Subcutaneous abdominal adipose tissue (tissue), 5 donors: ENCODE measurements around the gene TIGD3.

Experiments
- H3K27ac ChIP-seq: one replicate; pipeline ENCODE4 v1.7.0; 2013; ENCODE audit warnings: low read depth, mild to moderate bottlenecking, inconsistent platforms, low read length, moderate library complexity
- H3K27me3 ChIP-seq, 5 donors: one replicate each; pipeline ENCODE4 v1.7.0; 2013; ENCODE audit warnings: low read length in 5 of 5, inconsistent platforms in 1 of 5; ENCODE audit not compliant: control insufficient read depth in 5 of 5, insufficient read depth in 4 of 5
- H3K36me3 ChIP-seq, 5 donors: one replicate each; pipeline ENCODE4 v1.7.0; 2013; ENCODE audit warnings: low read length in 5 of 5; ENCODE audit not compliant: control insufficient read depth in 5 of 5, insufficient read depth in 5 of 5
- H3K4me1 ChIP-seq, 5 donors: one replicate each; pipeline ENCODE4 v1.7.0; 2013; ENCODE audit warnings: low read length in 5 of 5, mild to moderate bottlenecking in 3 of 5, moderate library complexity in 1 of 5; ENCODE audit not compliant: control insufficient read depth in 5 of 5, insufficient read depth in 5 of 5
- H3K4me3 ChIP-seq, 5 donors: one replicate each; pipeline ENCODE4 v1.7.0; 2013; ENCODE audit warnings: low read length in 5 of 5, low read depth in 1 of 5
- H3K9ac ChIP-seq, 5 donors: one replicate each; pipeline ENCODE4 v1.7.0; 2013; ENCODE audit warnings: low read length in 5 of 5, mild to moderate bottlenecking in 4 of 5, moderate library complexity in 3 of 5
- H3K9me3 ChIP-seq, 5 donors: one replicate each; pipeline ENCODE4 v1.7.0; 2013; ENCODE audit warnings: low read length in 5 of 5; ENCODE audit not compliant: control insufficient read depth in 5 of 5
- donor health status: healthy.
- donor health status: healthy.
- donor health status: healthy.
- donor health status: healthy.
- donor health status: healthy.

The TIGD3 gene

DNA sequence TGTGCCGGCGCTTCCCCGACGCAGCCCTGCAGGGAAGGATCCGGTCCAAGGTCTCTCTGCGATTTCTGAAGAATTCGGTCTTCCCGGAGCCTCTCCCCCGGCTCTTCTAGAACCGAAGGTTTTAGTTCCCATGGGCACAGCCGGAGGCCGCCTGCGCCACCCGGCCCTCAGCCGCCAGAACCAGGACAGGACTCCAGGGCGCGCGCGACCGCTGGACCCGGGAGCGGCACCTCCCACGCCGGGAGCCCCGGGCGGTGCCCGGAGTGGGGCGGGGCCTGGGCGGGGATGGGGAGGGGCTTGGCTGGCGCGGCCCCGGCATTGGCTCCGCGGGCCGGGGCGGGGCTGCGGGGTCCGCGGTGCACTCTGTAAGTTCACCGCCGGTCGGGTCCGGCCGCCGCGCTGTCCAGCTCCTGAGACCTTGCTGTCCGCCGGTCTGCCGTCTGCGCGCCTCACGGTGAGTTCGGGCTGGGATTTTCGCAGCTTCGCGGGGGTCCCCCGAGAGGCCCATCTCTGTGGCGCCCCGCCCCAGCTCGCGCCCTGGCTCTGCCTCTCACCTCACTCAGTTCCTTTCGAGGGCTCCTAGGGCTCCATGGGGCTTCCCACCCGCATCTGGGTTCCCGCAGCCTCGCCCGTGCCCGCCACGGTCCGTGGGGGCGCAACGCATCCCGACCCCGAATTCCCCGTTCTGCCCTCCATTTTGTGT, 39.9 kb upstream of the TIGD3 start, which contains the start of gene CDC42EP2:
TSS of gene CDC42EP2 (plus strand) at position 366 of the 703 bp plus-strand sequence. CDS start 6,033 bp downstream, outside the sequence.
- H3K27me3 ChIP-seq = no peaks in the 10 kb centered on the region
- H3K27ac ChIP-seq = peak within 1 kb of the TSS; percentile 96
- peaks cover 27 to 76% (median 71%) of the 10 kb centered on the region in 5 donors for H3K4me1 ChIP-seq
- peak within 1 kb of the TSS; percentile 82 to 94 (median 89) for H3K9ac ChIP-seq
- peaks cover 0 to 3% (median 1%) of the 10 kb centered on the region in 5 donors for H3K36me3 ChIP-seq
- peak within 1 kb of the TSS; percentile 86 to 96 (median 89) for H3K4me3 ChIP-seq
- H3K9me3 ChIP-seq = no peaks in the 10 kb centered on the region

- peaks cover 0 to 6% (median 5%) of the 10 kb centered on the region in 5 donors for H3K36me3 ChIP-seq
Observed at GRCh38 chr11:65315204-65315865, 39.2 kb upstream of the TIGD3 start.

DNA sequence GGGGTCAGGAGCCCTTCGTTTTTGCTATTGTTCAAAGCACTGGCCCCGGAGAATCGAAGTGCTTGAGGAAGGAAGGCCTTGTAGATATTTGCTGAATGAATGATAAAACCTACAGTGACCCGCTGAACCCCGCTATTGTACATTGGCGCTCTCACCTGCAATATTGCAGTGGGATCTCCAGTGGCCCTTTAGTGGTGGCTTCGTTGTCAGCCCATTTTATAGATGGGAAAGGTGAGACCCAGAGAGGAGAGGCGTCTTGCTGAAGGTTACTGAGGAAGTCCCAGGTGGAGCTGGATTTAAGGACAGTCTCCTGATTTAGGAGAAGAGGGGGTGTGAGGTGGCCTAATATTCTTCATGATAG, 38.7 kb upstream of the TIGD3 start:
- Histone ChIP-seq H3K9me3 (no peaks in the 10 kb centered on the region), H3K36me3 (peaks cover 0 to 11% (median 10%) of the 10 kb centered on the region in 5 donors), H3K4me1 (peaks cover 22 to 76% (median 68%) of the 10 kb centered on the region in 5 donors), H3K27ac (peak overlapping the region; percentile 96), H3K4me3 (peak overlapping the region; percentile 86 to 96 (median 89)), H3K9ac (peak overlapping the region; percentile 82 to 94 (median 89)), H3K27me3 (no peaks in the 10 kb centered on the region)

More at GRCh38 chr11:65315204-65315865, 39.2 kb upstream of the TIGD3 start:
- Histone ChIP-seq H3K4me3 (peak overlapping the region; percentile 86 to 96 (median 89)), H3K9ac (peak overlapping the region; percentile 82 to 94 (median 89)), H3K4me1 (peaks cover 27 to 76% (median 68%) of the 10 kb centered on the region in 5 donors), H3K9me3 (no peaks in the 10 kb centered on the region), H3K27ac (peak overlapping the region; percentile 96), H3K27me3 (no peaks in the 10 kb centered on the region)

- Histone ChIP-seq H3K36me3 (peaks cover 0 to 17% (median 16%) of the 10 kb centered on the region in 5 donors), H3K27ac (peak overlapping the region; percentile 96), H3K4me1 (peaks cover 17 to 76% (median 68%) of the 10 kb centered on the region in 5 donors), H3K9ac (peak overlapping the region; percentile 82 to 94 (median 89)), H3K9me3 (no peaks in the 10 kb centered on the region), H3K27me3 (no peaks in the 10 kb centered on the region), H3K4me3 (peak overlapping the region; percentile 86 to 96 (median 89))
Observed at GRCh38 chr11:65316227-65317024, 38.1 kb upstream of the TIGD3 start.

- Histone ChIP-seq H3K27me3 (no peaks in the 10 kb centered on the region), H3K4me1 (peaks cover 19 to 77% (median 74%) of the 10 kb centered on the region in 5 donors), H3K9ac (peak overlapping the region; percentile 25 to 89 (median 82))
Observed at GRCh38 chr11:65317025-65317786, 37.3 kb upstream of the TIGD3 start.

GRCh38 chr11:65320386-65321075, 34.0 kb upstream of the TIGD3 start:
- Histone ChIP-seq H3K9ac (no peak overlapping the region), H3K27me3 (no peaks in the 10 kb centered on the region), H3K36me3 (peaks cover 0 to 31% (median 29%) of the 10 kb centered on the region in 5 donors), H3K4me1 (peaks cover 16 to 67% (median 56%) of the 10 kb centered on the region in 5 donors), H3K9me3 (no peaks in the 10 kb centered on the region), H3K27ac (no peak overlapping the region), H3K4me3 (no peak overlapping the region)

More at GRCh38 chr11:65317025-65317786, 37.3 kb upstream of the TIGD3 start:
- peak overlapping the region; percentile 86 to 96 (median 89) for H3K4me3 ChIP-seq
- no peaks in the 10 kb centered on the region for H3K9me3 ChIP-seq
- H3K36me3 ChIP-seq = peaks cover 0 to 25% (median 24%) of the 10 kb centered on the region in 5 donors
- H3K27ac ChIP-seq = peak overlapping the region; percentile 96

- Histone ChIP-seq H3K27me3 (no peaks in the 10 kb centered on the region), H3K9ac (no peak overlapping the region), H3K4me3 (no peak overlapping the region), H3K4me1 (peaks cover 14 to 61% (median 51%) of the 10 kb centered on the region in 5 donors), H3K27ac (peak overlapping the region; percentile 30), H3K36me3 (peaks cover 0 to 31% (median 29%) of the 10 kb centered on the region in 5 donors), H3K9me3 (no peaks in the 10 kb centered on the region)
Observed at GRCh38 chr11:65321076-65321475, 33.5 kb upstream of the TIGD3 start.

- Histone ChIP-seq H3K27me3 (no peaks in the 10 kb centered on the region), H3K9me3 (no peaks in the 10 kb centered on the region), H3K36me3 (peaks cover 0 to 31% (median 29%) of the 10 kb centered on the region in 5 donors), H3K27ac (peak overlapping the region; percentile 30), H3K4me1 (peaks cover 9 to 53% (median 42%) of the 10 kb centered on the region in 5 donors), H3K9ac (no peak overlapping the region), H3K4me3 (peak overlapping the region in 1 of 5 donors; percentile 30)
Observed at GRCh38 chr11:65321828-65322485, 32.6 kb upstream of the TIGD3 start.
